K562 (cell line): ENCODE results near the gene ST8SIA1. TPM values are rescaled to one million over a fixed set of nuclear protein-coding genes. Genes with fewer than 3 reads are reported as not detected.

Experiments used
- ATAC-seq: fragments of 200-7000 bp; cut with Tn5 transposase; 3 replicates; pipeline ENCODE4 v1.9.1; 2020; ENCODE audit warnings: moderate library complexity
- BruUV-seq: library from RNA; stranded (reverse); fragments of 400-500 nt; replicated peaks from 2 replicates; lab custom pipeline; 2021; lab: Mats Ljungman, UMichigan
- CTCF ChIA-PET: fragments of 300-600 bp; formaldehyde crosslinking; extraction: SDS; loops from one replicate; lab custom pipeline; 2021; ENCODE audit warnings: low intra/inter-chr PET ratio; lab: Yijun Ruan, JAX
- POLR2A ChIA-PET: fragments of 300-600, 350-650 bp; sonication (Branson Sonifier 250); formaldehyde crosslinking; extraction: SDS; loops from one replicate; lab custom pipeline; 2021; ENCODE audit warnings: antibody characterized with exemption, inconsistent platforms; lab: Yijun Ruan, JAX
- DNase-seq, 4 experiments: peaks; one replicate each; pipeline versions ENCODE4 v3.0.0 to v3.0.0-alpha.2; 2011 to 2018; ENCODE audit warnings: low spot score in 3 of 4, mixed read lengths in 3 of 4; ENCODE audit errors: extremely low read depth in 1 of 4
- FAIRE-seq: peaks from 2 replicates; lab custom pipeline; 2011; peaks lifted over from hg19 to GRCh38; lab: Jason Lieb, UNC
- H2AFZ ChIP-seq: 2 replicates; pipeline ENCODE4 v1.6.0; 2011; ENCODE audit warnings: low read depth, low read length, control low read depth, inconsistent platforms
- H3K27ac ChIP-seq: fragments of 200-600 bp; 3 replicates; pipeline ENCODE4 v1.8.0; 2011; ENCODE audit warnings: low read depth, mild to moderate bottlenecking, control low read depth, inconsistent platforms, low read length, moderate library complexity, mixed read lengths; ENCODE audit errors: extremely low read depth
- H3K27me3 ChIP-seq, 2 experiments: fragments of 300-600 bp in 1 of 2; 2 replicates in 1 of 2; 3 replicates in 1 of 2; pipeline versions ENCODE4 v1.6.0 to v1.8.0; 2011; ENCODE audit warnings: inconsistent platforms in 2 of 2, low read length in 2 of 2, mild to moderate bottlenecking in 1 of 2, mixed read lengths in 1 of 2, moderate library complexity in 1 of 2; ENCODE audit not compliant: control insufficient read depth in 2 of 2, insufficient read depth in 2 of 2
- H3K36me3 ChIP-seq: fragments of 300-600 bp; 3 replicates; pipeline ENCODE4 v1.8.0; 2011; ENCODE audit warnings: mild to moderate bottlenecking, low read length, inconsistent platforms; ENCODE audit not compliant: control insufficient read depth, insufficient read depth
- H3K4me1 ChIP-seq, 2 experiments: fragments of 200-600 bp in 1 of 2; replicated peaks in 1 of 2; 2 replicates in 1 of 2; 3 replicates in 1 of 2; pipeline versions ENCODE4 v1.5.1 to v1.8.0; 2011; ENCODE audit warnings: inconsistent platforms in 2 of 2, low read length in 2 of 2, mild to moderate bottlenecking in 1 of 2, mixed read lengths in 1 of 2, moderate library complexity in 1 of 2; ENCODE audit not compliant: control insufficient read depth in 2 of 2, insufficient read depth in 2 of 2
- H3K4me2 ChIP-seq: 2 replicates; pipeline ENCODE4 v1.6.1; 2011; ENCODE audit warnings: low read length, control low read depth, inconsistent platforms, mixed read lengths; ENCODE audit not compliant: insufficient read depth
- H3K4me3 ChIP-seq: fragments of 200-600 bp; sonication (generic), shearing (Covaris generic); 2 replicates; pipeline ENCODE4 v1.5.1; 2016; ENCODE audit warnings: control low read depth, inconsistent platforms
- H3K79me2 ChIP-seq: fragments of 200-600 bp; 3 replicates; pipeline ENCODE4 v1.8.0; 2011; ENCODE audit warnings: low read length, inconsistent platforms; ENCODE audit not compliant: control insufficient read depth, insufficient read depth
- H3K9ac ChIP-seq, 2 experiments: 2 replicates each; pipeline versions ENCODE4 v1.6.0 to v1.6.1; 2011; ENCODE audit warnings: low read depth in 2 of 2, low read length in 2 of 2, control low read depth in 1 of 2, inconsistent platforms in 1 of 2, mild to moderate bottlenecking in 1 of 2, mixed read lengths in 1 of 2; ENCODE audit not compliant: insufficient read depth in 1 of 2
- H3K9me1 ChIP-seq: one replicate; pipeline ENCODE4 v1.6.0; 2011; ENCODE audit warnings: inconsistent platforms, mild to moderate bottlenecking, low read length, moderate library complexity; ENCODE audit not compliant: control insufficient read depth, insufficient read depth
- H3K9me3 ChIP-seq: replicated peaks from 2 replicates; pipeline ENCODE4 v1.5.1; 2011; ENCODE audit warnings: low read depth, low read length, inconsistent platforms; ENCODE audit not compliant: control insufficient read depth, insufficient read depth
- H4K20me1 ChIP-seq: replicated peaks from 2 replicates; pipeline ENCODE4 v1.6.1; 2011; ENCODE audit warnings: low read length, inconsistent platforms, mixed read lengths; ENCODE audit not compliant: control insufficient read depth, insufficient read depth
- COPS2 ChIP-seq: fragments of 450-650 bp; conservative IDR thresholded peaks from 2 replicates; pipeline ENCODE4 v1.6.1; 2016; ENCODE audit warnings: mild to moderate bottlenecking, moderate library complexity
- IRF2 ChIP-seq: sonication (generic); formaldehyde crosslinking; IDR thresholded peaks from 2 replicates; pipeline ENCODE4 v1.8.1; 2022; ENCODE audit warnings: mild to moderate bottlenecking, missing genetic modification reagents
- PHTF2 ChIP-seq: fragments of 250-450 bp; sonication (Bioruptor Pico); IDR thresholded peaks from 2 replicates; pipeline ENCODE4 v1.5.0; 2021; ENCODE audit warnings: mild to moderate bottlenecking
- RUNX1 ChIP-seq: sonication (generic); IDR thresholded peaks from 2 replicates; pipeline ENCODE4 v1.6.1; 2016; ENCODE audit warnings: antibody characterized with exemption, low read depth
- SMARCE1 ChIP-seq: fragments of 450-650 bp; IDR thresholded peaks from 2 replicates; pipeline ENCODE4 v1.7.1; 2016; ENCODE audit warnings: mild to moderate bottlenecking
- USF2 ChIP-seq: sonication (generic); formaldehyde crosslinking; IDR thresholded peaks from 2 replicates; pipeline ENCODE4 v1.5.0; 2020; ENCODE audit warnings: missing genetic modification reagents
- ZNF76 ChIP-seq: fragments of 250-450 bp; sonication (Bioruptor Pico); IDR thresholded peaks from 2 replicates; pipeline ENCODE4 v1.4.0; 2020; ENCODE audit warnings: mild to moderate bottlenecking, moderate library complexity, borderline replicate concordance
- WGBS: fragments of 100-300 bp; shearing (Covaris generic); methylation state at CpG from one replicate; pipeline ENCODE4 v1.1.6; 2016; ENCODE audit warnings: low coverage, mixed read lengths; ENCODE audit not compliant: insufficient coverage; ENCODE audit errors: missing lambda C conversion rate; 5-methylcytosine and 5-hydroxymethylcytosine counted together
- in situ Hi-C: fragments of 300-500 bp; cut with MboI; formaldehyde crosslinking; loops from 4 replicates; pipeline ENCODE4 v1.15.0; 2018; ENCODE audit warnings: inconsistent platforms, mixed read lengths
- intact Hi-C: fragments of 100-400 bp; cut with micrococcal nuclease; formaldehyde crosslinking; loops from 2 replicates; pipeline ENCODE4 v1.14.2; 2022
- polyA plus RNA-seq, 8 experiments: library from polyadenylated mRNA; depleted of rRNA in 4 of 8; stranded (reverse) in 5 of 8; unstranded in 3 of 8; fragments of >200 nt; fragmentation: Nextera tagmentation in 2 of 8; fragmentation: Illumina TruSeq in 1 of 8; extraction: Ambion mirVana in 2 of 8; extraction: Trizol in 1 of 8; gene quantifications; 2 replicates each; pipeline versions ENCODE4 v1.2.1 to v1.2.3, GENCODE V29; 2011 to 2014; ENCODE audit warnings: inconsistent platforms in 1 of 8, missing spikeins in 1 of 8
- total RNA-seq, 7 experiments: library from RNA; depleted of rRNA in 6 of 7; stranded (reverse); fragments of >200 nt in 6 of 7; fragmentation: Illumina TruSeq in 2 of 7; extraction: Trizol in 2 of 7; gene quantifications; 2 replicates each; pipeline versions ENCODE4 v1.2.1 to v1.2.3, GENCODE V29; 2011 to 2021; ENCODE audit warnings: low replicate concordance in 1 of 7

Gene ST8SIA1
- total and polyA plus RNA-seq, 9 of the 15 experiments (the other 6 are each of a cell fraction or from before 2014, with no cell fraction given) = 0.86 to 26.3 (median 4.3) TPM

DNA sequence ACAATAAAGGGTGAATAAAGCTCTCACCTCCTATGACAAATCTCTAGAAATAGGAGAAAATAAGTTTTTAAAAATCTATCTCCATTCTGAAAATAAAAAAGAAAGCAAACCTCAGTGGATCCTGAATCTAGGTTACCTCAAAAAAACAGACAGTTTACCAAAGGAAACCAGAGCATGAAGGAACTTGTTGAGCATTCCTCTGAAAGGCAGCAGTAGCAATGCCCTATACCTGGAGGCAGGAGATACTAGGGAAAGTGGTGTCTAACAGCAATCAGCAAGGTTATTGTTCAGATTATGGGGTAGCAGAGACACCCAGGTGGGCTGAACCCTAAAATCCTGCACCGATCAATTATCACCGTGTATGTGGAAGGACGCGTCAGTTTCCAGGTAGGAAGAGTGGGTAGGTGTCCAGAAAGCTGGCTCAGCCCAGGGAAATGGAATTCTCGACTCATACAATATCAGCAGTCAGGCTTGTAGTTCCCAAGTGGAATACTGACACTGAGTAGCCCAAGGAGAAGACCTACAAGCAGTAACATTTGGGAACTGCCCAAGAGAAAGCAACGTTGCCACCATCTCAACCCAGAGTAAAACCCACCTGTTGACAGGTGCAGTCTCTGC lies 128.3 kb downstream of the ST8SIA1 start:
- Histone ChIP-seq H3K36me3 (no peaks in the 10 kb centered on the region), H3K9me3 (no peaks in the 10 kb centered on the region), H3K4me2 (no peak overlapping the region), H2AFZ (no peak overlapping the region), H4K20me1 (no peaks in the 10 kb centered on the region), H3K4me3 (no peak overlapping the region), H3K27me3 (no peaks in the 10 kb centered on the region), H3K79me2 (no peaks in the 10 kb centered on the region), H3K9me1 (no peaks in the 10 kb centered on the region), H3K9ac (no peak overlapping the region), H3K4me1 (no peaks in the 10 kb centered on the region), H3K27ac (no peak overlapping the region)
- intact Hi-C loops (no loop called here), in situ Hi-C loops (no loop called here)
- DNase-seq (no peak), ATAC-seq (no peak), FAIRE-seq (no peak)
- ChIA-PET CTCF (no interaction called here), POLR2A (no interaction called here)
- BruUV-seq = no TSS peak
- 0% methylated on average over 6 of the region's 6 CpGs for WGBS
- TF ChIP-seq USF2 (CRISPR knock-in tag) = no peak
- TF ChIP-seq COPS2 = no peak
- no peak for TF ChIP-seq PHTF2
- no peak for TF ChIP-seq IRF2

GRCh38 chr12:22204391-22204790 lies 130.1 kb downstream of the ST8SIA1 start:
- intact Hi-C loops = no loop called here
- FAIRE-seq (no peak), ATAC-seq (no peak), DNase-seq (no peak)
- Histone ChIP-seq H3K27me3 (no peaks in the 10 kb centered on the region), H3K4me2 (no peak overlapping the region), H3K9ac (no peak overlapping the region), H4K20me1 (no peaks in the 10 kb centered on the region), H3K27ac (no peak overlapping the region), H3K9me1 (no peaks in the 10 kb centered on the region), H3K36me3 (no peaks in the 10 kb centered on the region), H2AFZ (no peak overlapping the region), H3K9me3 (no peaks in the 10 kb centered on the region), H3K79me2 (no peaks in the 10 kb centered on the region), H3K4me3 (no peak overlapping the region), H3K4me1 (no peaks in the 10 kb centered on the region)
- in situ Hi-C loops = no loop called here
- BruUV-seq = no TSS peak
- ChIA-PET CTCF (no interaction called here), POLR2A (no interaction called here)
- WGBS = 0% methylated on average over 1 of the region's 1 CpG
- TF ChIP-seq SMARCE1 (no peak), RUNX1 (no peak), ZNF76 (CRISPR knock-in tag) (no peak)
